ENCODE data around the gene ENTR1.

The ENTR1 gene

DNA sequence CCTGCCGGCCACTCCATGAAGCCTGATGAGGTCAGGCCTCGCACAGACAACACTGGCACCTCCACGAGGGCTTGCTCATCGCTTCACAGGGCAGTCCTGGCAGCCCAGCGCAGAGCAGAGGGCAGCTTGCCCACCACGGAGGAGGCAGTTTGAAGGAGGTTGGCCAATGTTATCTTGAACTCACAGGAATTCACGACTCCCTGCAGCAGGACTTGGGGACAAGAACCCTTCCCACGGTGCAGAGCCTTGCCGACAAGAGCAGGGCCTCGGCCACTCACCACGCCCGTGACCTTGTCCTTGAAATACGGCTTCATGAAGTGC, 15.4 kb downstream of the ENTR1 start:
- no peak for DNase-seq

- no peak for DNase-seq
Measured at GRCh38 chr9:136394312-136395019, 15.9 kb downstream of the ENTR1 start.

GRCh38 chr9:136393531-136393930, 16.9 kb downstream of the ENTR1 start:
- no peak for DNase-seq

GRCh38 chr9:136392538-136393449, 17.6 kb downstream of the ENTR1 start:
- no peak for DNase-seq

GRCh38 chr9:136391737-136392537, 18.5 kb downstream of the ENTR1 start:
- no peak for DNase-seq

DNA sequence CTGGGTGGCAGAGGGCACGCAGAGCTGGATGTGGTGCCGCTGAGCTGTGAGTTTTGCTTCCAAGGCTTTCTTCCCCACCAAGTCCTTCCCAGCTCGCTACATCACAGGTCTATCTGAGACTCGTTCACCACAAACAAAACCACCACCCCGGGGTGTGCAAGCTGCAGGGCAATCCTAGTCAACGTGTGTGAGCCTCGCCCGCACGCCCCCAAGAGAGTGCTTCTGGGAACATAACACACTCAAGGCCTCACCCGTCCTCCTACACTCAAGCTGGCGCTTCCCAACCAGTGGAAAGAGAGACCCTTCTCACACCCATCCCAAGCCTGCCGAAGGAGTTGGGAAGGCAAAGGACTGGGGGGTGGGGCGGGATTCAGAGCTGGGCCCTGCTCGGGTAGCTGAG, 21.0 kb downstream of the ENTR1 start:
- no peak for DNase-seq

GRCh38 chr9:136387217-136387616, 23.2 kb downstream of the ENTR1 start:
- DNase-seq: no peak

DNA sequence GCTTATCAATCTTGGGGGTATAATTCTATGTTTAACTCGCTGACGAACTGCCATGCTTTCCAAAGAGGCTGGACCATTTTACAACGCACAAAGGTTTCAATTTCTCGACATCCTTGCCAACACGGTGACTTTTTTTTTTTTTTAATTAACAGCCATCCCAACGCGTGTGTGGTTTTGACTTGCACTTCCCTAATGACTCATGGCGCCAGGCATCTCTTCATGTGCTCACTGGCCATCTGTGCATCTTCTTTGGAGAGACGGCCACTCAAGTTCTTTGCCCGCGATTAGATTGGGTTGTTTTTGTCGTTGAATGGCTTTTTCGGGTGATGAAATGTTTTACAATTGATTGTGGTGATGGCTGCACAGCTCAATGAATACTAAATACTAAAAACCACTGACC, 24.4 kb downstream of the ENTR1 start:
- DNase-seq: no peak

DNA sequence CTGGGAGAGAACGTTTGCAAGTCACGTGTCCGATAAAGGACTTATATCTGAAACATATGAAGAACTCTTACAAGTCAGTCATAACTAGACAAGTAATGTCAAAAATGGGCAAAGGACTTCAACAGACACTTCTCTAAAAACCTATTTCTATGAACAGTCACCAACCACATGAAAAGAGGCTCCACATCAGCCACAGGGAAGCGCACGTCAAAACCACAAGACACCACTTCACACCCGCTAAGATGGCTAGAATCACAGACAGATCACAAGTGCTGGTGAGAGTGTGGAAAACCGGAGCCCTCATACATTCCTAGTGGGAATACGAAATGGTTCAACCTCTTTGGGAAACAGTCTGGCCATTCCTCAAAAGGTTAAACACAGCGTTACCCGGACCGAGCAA, 25.4 kb downstream of the ENTR1 start:
- peak; percentile 23 to 42 for DNase-seq

GRCh38 chr9:136383436-136383835, 27.0 kb downstream of the ENTR1 start:
- DNase-seq: no peak

DNA sequence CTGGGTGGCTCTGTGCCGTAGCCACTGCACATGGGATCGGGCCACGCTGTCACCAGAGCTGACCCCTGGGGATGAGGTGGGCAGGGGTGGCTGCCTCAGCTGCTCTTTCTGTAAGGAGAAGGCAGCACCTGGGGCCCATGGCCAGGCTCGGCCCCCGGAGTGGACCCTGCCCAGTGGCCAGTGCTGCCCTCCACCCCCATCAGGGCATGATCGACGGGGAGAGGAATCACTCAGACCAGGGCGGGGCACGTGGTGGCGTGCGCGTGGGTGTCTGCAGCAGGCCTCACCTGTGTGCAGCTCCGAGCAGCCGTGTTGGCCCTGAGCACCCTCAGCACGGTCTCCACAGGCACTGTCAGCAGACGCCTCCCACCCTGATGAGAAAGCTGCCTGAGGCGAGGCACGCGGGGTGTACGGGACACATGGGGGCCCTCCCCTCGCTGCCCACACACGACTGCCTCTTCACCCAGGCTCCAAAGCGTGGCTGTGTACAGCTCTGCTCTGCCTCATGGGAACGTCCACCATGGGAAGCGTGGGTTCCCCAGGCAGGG, 28.4 kb downstream of the ENTR1 start:
- no peak for DNase-seq

DNA sequence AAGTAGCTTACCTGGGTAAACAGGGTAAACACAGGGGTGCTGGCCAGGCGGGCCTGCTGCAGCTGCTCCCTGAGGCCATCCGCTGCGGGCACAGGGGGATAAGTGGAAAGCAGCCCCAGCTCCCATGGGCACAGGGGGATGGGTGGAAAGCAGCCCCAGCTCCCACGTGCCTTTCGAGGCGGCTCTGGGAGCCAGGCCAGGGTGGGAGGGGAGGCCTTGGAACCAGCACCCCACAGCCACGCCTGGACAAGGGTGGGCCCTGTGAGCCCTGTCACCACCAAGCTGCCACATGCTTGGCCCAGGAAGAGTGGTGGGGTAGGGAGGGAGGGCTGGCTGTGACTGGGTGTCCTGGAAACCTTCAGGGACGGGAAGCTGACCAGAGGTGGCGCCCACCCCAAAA, 29.1 kb downstream of the ENTR1 start:
- no peak for DNase-seq

GRCh38 chr9:136380381-136380780, 30.0 kb downstream of the ENTR1 start:
- no peak for DNase-seq

DNA sequence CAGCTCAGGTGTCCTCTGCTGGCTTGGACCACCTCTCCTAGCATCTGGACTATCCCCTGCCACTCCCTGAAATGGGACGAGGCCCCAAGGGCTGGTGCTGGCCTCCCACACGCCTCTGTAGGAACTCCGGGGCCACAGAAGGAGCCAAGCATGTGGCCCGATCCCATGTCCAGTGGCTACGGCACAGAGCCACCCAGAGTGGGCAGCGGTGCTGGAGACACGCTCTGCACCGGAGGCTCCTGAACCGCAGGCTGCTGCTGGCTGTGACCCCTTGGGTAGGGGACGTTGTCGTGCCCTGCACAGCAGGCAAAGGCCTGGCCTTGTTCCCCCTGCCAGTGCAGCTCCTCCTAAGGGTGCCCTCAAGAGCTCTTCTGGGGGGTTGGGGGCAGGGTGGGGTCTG, 30.5 kb downstream of the ENTR1 start:
- DNase-seq: no peak

GRCh38 chr9:136379401-136379800, 31.0 kb downstream of the ENTR1 start:
- DNase-seq: no peak

- DNase-seq: no peak
Measured at GRCh38 chr9:136379003-136379287, 31.5 kb downstream of the ENTR1 start.

DNA sequence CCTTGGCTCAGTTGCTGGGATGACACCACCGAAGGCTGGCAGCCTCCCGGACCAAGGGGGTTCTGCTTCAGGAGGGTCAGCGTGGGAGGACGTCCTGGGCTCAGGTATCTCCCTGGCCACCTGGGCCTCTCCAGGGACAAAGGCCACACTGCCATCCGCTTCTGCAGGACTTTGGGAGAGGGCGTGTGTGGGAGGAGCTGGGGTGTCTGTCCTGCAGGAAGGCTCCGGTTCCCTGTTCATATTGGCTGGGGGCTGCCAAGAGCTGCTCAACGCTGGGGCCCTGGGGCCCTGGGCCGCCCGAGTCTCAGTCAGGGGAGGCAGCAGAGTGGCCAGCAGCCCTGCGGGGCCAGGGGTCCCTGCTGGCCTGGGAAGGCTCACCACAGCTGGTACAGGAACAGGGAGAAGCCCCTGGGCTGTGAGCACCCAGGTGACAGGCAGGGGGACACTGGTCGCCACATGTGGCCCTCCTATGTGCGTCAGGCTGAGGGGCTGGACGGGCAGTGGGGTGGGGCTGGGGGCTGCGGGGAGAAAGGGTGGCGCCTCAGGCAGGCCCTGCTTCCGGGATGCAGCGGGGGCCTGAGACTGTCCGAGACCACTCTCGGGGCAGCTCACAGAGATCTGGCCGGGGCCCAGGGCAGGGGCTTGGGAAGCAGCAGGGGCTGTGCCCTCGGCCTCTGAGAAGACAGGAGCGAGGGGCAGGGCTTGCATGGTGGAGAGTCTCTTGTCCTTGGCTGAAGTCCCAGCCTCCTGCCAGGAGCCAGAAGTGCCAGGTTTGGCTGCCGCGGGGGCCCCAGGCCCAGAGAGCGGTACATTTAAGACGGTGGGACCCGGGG, 32.0 kb downstream of the ENTR1 start:
- no peak for DNase-seq

DNA sequence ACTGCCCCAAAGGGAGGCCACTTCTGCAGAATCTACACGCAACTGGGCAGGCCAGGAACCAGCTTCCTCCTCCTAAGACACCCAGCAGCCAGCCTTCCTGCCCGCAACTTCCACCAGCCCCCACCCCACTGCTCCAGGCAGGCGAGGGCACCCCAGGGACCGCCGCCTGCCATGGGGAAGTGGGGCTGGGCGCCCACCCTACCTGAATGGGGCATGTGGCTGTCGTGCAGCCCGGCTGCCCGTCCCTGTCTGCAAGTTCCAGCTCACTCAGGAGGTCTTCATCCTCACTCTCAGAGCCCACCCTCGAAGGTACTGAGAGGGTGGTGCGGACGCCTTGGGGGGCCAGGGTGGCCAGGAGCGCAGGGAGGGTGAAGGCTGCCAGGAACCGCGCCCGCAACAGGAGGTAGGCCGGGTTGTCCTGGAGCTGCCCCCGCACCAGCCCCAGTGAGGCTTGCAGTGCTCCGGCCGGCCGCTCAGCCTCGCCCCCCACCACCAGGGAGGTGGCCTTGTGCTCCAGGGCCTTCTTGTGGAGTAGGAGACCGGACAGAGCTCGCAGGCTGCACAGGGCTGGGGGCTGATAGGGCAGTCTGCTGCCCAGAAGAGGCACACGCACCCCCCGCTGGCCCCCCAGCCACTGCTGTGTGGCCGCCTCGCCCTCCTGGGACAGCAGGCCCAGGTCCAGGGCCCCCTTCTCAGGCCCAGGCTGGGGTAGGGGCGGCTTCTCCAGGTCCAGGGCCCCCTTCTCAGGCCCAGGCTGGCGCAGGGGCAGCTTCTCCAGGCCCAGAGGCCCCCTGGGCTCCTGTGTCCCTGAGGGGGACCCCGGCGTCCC, 32.9 kb downstream of the ENTR1 start:
- no peak for DNase-seq

- no peak for DNase-seq
Measured at GRCh38 chr9:136376457-136376856, 34.0 kb downstream of the ENTR1 start.

- DNase-seq: no peak
Measured at GRCh38 chr9:136375096-136375495, 35.3 kb downstream of the ENTR1 start.

DNA sequence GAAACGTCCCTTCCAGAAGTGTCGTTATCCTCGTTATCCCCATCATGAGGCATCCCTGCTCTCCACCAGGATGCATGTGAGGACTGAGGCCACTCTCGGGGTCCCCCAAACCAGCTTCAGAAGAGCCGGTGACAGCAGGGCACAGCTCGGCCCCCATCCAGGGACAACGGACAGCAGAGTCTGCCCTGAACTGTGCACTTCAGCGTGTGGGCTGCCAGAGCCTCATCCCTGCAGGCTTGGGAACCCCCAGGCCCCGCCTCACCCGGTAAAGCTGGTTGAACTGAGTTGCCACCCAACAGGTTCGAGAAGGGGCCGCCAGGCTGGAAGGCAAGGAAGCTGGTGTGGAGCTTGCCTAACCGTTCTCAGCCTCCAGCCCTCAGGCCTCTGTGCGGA, 36.2 kb downstream of the ENTR1 start:
- no peak for DNase-seq

All from CD4-positive, alpha-beta T cell treated with Interleukin-1 beta for 1 hour (primary cell).